ENCODE data around the gene RHAG.
A peak's percentile ranks its signal among the peaks of the same experiment; 100 is the strongest.

GRCh38 chr6:49556429-49556837 lies 80.2 kb downstream of the RHAG start:
- TF ChIP-seq EZH2 (IDR thresholded peaks at IDR 0.05; ENCODE audit: low read depth, low read length, severe bottlenecking) (no peak), TAF7 (optimal IDR thresholded peaks at IDR 0.05; ENCODE audit: borderline replicate concordance, low read depth, low read length) (no peak), TAF1 (IDR thresholded peaks at IDR 0.05; ENCODE audit: low read depth, low read length) (no peak), POLR2AphosphoS5 (IDR thresholded peaks at IDR 0.05; ENCODE audit: low read depth, low read length) (no peak), CEBPB (IDR thresholded peaks at IDR 0.05; ENCODE audit: low read depth, low read length) (peak; percentile 82)
